GM12872 (cell line): ENCODE results near the gene ATP6V1E1.

Experiments
- CTCF ChIP-seq: IDR thresholded peaks from 3 replicates; pipeline ENCODE4 v1.5.1; 2011; ENCODE audit warnings: low read depth, mild to moderate bottlenecking, low read length, moderate library complexity; ENCODE audit not compliant: insufficient read depth

ATP6V1E1 gene

DNA sequence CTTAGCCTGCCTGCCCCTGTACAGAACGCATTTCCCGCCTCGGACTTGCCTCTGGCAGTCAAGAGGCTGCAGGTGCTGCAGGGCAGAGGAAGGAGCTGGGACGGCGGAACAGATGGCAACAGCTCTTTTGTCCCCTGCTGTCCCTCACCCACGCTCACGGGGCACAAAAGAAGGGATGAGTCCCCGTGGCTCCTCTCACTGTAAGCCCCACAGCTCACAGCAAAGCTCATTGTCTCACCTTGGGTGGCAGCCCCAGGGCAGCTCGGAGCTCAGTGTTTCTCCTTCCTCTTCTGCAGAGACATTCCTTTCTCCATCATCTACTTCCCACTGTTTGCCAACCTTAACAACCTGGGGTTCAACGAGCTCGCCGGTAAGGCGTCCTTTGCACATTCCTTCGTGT lies 40.9 kb downstream of the ATP6V1E1 start:
- TF ChIP-seq CTCF: no peak

GRCh38 chr22:17586831-17587440 lies 41.6 kb downstream of the ATP6V1E1 start:
- no peak for TF ChIP-seq CTCF

DNA sequence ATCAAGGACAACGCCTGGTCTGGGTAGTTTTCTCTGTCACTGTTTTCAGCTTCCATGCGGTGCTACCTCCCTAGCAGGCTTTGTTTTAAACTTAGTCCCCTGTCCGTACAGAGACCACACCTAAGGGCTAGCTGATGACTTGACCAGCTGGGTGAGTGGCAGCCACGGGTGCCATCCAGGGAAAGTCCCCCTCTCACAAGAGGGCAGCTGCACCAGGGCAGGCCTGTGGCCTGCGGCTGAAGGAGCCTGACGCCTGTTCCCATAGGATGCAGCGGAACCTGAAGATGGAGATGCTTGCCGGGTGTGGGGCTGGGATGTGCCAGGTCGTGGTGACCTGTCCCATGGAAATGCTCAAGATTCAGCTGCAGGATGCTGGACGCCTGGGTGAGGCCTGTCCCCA lies 45.4 kb downstream of the ATP6V1E1 start:
- TF ChIP-seq CTCF: no peak

DNA sequence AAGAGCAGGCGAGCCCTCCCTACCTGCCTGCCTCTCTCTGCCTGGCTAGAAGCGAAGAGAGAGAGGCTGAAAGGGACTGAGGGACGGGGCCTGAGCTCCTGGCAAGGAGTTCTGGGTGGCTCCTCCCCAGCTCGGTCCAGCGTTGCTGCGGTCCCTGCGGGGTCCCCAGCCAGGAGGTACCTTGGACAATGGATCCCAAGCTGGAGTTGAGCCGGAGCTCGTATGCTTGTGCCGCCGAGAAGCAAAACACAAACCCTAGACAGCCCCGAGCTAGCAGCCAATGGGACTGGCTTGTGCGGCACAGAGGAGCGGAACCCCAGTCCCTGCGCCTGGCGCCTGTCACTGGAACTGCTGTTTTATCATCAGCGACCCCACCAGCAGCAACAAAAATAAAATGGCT lies 46.9 kb downstream of the ATP6V1E1 start:
- no peak for TF ChIP-seq CTCF

- no peak for TF ChIP-seq CTCF
Measured at GRCh38 chr22:17581056-17581455, 47.5 kb downstream of the ATP6V1E1 start.

DNA sequence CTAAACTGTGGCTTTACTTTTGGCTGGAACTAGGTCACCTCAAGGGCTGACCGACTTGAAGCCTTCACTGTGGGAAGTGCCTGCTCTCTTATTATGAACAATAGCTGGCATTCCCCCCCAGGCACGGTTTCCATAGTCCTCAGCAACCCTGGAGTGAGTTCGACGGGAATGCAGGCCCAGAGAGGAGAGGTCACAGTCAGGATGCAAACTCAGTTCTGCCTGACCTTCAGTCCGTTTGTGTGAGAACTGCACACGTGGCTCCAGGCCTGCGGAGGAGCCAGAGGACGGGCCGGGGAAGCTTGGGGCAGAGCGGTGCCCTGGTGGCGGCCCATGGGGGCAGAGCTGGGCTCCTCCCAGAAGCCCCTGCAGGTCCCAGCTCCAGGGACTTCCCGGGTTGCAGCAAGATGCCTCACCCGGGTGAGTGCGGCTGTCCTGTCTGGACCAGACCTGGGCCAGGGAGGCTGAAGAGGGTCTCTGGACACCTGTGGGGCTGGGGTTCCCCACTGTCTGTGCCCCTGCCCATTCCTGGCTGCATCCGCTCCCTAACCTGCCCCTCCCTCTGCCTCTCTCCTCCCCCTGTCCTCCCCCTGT lies 48.0 kb downstream of the ATP6V1E1 start:
- no peak for TF ChIP-seq CTCF

- TF ChIP-seq CTCF: no peak
Measured at GRCh38 chr22:17579535-17579981, 49.0 kb downstream of the ATP6V1E1 start.
